DMS53 treated with DMSO at 0.1 percent for 48 hours (cell line): Measurements from ENCODE around the gene ADPRHL1.

Experiments
- DNase-seq: peaks from one replicate; lab custom pipeline; 2025; ENCODE audit not compliant: unreplicated experiment; lab: John Stamatoyannopoulos, UW

Gene ADPRHL1

DNA sequence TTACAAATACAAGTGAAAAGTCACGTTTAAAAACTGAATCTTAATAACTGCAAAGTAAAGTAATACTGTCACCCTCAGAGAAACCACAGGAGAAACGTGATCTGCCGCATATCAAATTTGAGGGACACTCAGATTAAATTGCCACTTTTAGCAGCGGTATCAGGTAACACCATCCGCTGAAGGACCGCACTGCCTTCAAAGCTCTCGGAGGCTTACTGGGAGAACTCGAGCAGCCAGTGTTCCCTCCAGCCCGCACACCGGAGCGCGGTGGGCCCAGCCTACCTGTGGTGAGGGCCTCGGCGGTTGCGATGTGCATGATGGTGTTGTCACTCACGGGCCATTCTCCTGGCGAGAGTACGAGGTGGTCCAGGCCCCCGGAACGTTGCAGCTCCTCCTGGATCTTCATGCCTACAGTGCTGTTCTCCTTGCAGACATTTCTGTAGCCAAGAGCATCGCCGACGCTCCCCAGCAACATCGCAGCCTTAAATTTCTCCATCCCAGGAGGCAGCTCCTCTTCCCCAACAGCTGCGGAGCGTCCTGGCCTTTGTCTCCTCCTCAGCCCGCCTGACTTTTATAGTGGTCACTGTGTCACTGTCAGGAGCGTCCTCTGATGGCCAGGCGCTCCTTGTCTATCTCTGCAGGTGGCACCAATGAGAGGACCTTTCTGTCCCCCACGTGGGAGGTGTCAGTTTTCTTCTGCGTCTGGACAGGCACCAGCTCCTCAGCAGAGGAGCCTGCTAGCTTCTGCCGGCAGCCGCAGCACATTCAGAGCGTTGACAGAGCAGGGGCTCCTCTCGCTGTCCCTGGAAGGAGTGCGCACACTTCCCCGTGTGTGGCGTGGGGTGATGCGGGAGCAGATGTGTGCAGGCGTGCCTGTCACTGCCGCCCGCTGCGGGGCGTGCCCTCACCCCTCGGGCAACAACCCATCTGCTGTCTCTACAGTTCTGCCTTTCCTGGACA, at the start of gene ADPRHL1:
TSS of gene ADPRHL1 (minus strand) at position 547 of the 960 bp plus-strand sequence. CDS start at position 496, 51 bp downstream.
- no peak for DNase-seq

DNA sequence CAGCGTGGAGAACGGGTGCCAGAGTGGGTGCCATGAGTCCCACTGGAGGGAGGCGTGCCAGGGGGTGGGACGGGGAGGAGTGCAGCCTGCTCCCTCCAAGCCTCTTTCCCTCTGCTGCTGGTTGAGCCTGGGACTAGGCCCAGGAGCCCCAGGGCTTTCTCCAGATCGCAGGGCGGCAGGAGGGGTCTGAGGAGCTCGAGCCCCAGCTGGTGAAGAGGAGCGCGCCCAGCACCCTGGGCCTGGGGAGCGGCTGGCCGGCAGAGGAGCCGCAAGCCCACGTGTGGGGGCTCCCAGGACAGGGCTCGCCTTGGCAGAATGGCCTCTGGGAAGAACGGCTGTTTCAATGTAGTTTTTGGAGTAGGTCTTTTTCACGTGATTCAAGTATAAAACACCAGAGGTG, 49.4 kb upstream of the ADPRHL1 start:
- DNase-seq = no peak

DNA sequence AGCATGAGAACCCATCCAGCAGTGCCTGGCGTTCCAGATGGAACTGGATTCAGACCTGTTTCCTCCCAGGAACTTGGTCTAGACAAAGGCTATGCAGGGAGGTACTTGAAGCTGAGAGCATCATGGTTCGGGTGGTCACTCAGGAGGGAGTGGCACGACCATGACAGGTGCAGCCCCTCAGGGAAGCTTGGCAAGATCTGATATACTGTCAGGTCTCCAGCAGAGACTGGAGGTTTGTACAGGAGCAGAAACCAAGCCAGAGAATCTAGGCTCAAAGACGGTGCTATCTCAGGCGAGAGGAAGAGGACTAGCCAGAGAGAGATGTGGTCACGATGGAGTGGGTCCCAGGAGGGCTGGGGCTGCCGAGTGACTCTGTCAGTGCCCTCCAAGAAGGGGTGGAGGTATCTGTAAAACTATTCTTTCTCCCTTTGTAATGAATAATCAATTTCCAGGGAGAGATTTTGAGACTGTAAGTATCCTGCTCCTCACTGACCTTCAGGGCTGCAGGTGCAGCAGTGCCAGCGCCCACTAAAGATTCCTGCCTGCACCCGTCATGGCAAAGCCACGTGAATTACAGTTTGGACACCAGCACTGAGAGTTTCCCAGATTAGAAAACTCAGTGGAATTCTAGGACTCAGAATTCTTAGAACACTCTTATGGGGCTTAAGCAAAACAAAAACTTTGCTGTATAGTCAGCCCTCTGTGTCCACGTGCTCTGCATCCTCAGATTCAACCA, 47.4 kb upstream of the ADPRHL1 start:
- no peak for DNase-seq

DNA sequence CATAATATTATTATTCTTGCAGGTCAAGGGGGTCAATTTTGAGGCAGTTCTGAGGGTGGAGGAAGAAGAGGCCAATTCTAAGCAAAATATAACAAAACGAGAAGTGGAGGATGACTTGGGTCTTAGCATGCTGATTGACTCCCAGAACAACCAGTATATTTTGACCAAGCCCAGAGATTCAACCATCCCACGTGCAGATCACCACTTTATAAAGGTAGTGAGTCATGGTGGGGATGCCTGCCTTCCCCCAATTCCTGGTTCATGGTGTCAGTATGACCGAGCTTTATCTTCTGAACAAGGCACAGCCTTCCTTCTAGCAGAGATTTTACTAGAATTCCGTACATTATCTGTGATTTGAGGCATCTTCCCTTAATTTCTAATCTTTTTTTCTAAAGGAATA, 46.6 kb upstream of the ADPRHL1 start:
- DNase-seq = no peak

DNA sequence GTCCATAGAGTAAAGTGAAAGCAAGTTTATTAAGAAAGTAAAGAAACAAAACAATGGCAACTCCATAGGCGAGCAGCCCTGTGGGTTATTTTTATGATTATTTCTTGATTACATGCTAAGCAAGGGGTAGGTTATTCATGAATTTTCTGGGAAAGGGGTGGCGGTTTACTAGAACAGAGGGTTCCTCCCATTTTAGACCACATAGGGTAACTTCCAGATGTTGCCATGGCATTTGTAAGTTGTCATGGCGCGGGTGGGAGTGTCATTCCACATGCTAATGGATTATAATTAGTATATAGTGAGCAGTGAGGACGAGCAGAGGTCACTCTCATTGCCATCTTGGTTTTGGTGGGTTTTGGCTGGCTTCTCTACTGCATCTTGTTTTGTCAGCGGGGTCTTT, 45.6 kb upstream of the ADPRHL1 start:
- no peak for DNase-seq

DNA sequence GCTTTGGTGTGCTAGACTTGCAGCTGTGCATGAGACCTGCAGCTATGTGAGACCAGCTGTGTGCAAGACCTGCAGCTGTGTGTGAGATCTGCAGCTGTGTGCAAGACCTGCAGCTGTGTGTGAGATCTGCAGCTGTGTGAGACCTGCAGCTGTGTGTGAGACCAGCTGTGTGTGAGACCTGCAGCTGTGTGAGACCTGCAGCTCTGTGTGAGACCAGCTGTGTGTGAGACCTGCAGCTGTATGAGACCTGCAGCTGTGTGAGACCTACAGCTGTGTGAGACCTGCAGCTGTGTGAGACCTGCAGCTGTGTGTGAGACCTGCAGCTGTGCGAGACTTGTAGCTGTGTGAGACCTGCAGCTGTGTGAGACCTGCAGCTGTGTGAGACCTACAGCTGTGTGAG, 43.9 kb upstream of the ADPRHL1 start:
- DNase-seq = no peak

DNA sequence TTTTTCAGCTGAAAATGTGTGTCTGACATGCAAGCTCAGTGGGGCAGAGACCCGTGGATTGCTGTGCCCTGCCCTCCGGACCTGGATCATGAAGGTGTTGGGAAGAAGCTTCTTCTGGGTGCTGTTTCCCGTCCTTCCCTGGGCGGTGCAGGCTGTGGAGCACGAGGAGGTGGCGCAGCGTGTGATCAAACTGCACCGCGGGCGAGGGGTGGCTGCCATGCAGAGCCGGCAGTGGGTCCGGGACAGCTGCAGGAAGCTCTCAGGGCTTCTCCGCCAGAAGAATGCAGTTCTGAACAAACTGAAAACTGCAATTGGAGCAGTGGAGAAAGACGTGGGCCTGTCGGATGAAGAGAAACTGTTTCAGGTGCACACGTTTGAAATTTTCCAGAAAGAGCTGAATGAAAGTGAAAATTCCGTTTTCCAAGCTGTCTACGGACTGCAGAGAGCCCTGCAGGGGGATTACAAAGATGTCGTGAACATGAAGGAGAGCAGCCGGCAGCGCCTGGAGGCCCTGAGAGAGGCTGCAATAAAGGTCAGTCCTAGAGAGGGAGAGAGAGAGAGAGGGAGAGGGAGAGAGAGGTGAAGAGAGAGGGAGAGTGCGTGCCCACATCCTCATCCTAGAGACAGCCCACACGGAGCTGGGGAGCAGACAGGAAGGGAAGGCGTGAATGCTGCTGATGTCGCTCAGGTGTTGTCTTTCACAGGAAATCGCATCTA, 42.4 kb upstream of the ADPRHL1 start:
- no peak for DNase-seq

DNA sequence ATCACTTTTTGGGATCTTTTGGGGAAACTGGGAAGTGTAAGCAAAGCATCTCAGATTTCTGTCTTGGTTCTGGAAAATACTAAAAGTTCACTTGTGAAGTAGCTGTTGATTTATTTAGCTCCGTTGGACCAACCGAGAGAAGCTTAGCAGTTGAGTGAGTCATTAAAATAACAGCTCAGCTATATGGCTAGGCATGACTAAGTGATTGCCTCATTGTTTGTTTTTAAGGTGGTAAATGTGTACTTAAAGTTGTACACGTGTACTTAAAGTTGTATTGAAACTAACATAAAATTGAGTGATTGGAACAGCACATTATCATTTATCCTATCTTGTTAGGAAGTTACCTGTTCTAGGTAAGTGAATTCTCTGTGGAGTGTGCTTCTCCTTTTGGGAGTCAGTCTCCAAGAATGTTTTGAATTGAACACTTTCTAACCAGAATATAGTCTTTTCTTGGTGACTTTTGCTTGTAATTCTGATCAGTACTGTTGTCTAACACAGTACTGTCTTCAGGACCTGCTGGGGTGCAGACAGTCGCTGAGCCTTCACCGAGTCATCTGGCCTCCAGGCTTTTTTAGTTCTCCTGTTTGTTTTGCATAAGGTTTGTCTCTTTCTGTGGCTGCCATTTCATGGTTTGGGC, 40.1 kb upstream of the ADPRHL1 start:
- DNase-seq = peak; percentile 24

DNA sequence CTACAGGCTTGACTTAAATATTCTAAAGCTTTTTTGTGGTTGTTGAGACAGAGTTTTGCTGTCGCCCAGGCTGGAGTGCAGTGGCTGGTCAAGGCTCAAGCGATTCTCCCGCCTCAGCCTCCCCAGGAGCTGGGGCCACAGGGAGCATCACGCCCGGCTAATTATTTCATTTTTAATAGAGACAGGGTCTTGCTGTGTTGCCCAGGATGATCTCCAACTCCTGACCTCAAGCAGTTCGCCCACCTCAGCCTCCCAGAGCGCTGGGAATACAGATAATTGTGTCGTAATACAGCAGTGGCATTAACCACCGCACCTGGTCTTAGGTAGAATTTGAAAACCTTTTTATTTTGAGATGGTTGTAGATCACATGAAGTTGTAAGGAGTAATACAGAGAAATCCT, 38.7 kb upstream of the ADPRHL1 start:
- DNase-seq = no peak

DNA sequence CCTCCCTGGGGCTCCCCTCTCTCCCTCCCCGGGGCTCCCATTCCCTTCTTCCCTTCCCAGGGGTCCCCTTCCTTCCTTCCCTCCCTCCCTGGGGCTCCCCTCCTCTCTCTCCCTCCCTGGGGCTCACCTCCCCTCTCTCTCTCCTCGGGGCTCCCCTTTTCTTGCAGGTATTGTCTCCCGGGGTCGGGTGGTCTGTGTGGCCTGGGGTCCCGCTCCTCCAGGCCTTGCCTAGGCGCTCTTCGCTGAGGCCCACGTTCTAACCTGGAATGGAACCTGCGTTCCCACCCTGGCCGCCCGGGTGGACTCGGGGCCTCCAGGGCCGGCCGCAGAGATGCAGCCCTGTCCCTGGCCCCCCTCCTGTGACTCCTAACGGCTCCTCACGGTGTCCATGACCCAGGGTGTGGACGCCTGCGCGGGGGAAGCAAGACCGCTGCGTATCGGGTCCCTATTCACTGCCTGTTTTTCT, 38.2 kb upstream of the ADPRHL1 start:
- no peak for DNase-seq

DNA sequence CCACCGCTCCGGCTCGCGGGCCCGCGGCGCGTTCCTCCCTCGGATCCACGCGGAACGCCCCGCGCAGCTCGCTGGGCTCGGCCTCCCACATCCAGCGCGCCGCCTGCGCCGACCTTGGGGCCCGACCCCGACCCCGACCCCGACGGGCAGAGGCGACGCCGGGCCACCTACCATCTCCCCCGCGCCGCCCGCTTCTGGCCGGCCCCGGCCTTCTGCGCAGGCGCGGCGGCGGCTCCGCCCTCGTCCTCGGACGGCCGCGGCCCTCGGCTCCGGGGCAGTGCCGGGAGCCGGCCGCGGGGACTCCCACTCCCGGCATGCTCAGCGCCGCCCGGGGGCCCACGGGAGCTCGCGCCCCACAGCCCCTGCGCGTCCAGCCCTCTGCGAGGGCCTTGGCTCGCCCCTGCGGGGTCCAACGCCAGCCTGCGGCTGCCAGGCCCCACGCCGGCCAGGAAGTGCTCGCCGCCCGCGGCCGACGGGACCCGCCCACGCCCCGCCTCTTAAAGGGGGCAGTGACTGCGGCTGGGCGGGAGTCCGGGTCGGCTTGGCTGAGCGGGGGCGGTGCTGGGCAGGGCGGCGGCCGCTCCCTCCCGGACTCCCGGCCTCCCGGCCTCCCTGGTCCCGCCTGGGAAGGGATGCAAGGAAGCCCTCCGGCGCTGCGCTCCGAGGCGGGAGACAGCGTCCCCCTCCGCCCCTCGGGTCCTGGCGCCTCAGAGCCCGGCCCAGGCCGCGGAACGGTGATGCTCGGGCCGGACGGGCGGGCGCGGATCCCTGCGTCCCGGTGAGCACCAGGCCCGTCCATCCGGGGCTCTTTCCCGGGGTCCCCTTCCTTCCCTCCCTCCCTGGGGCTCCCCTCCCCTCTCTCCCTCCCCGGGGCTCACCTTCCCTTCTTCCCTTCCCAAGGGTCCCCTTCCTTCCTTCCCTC, 37.5 kb upstream of the ADPRHL1 start, which contains the start of gene DCUN1D2:
TSS of gene DCUN1D2 (minus strand) at position 216 of the 922 bp plus-strand sequence. CDS start at position 174, 42 bp downstream.
- peak; percentile 9 for DNase-seq

DNA sequence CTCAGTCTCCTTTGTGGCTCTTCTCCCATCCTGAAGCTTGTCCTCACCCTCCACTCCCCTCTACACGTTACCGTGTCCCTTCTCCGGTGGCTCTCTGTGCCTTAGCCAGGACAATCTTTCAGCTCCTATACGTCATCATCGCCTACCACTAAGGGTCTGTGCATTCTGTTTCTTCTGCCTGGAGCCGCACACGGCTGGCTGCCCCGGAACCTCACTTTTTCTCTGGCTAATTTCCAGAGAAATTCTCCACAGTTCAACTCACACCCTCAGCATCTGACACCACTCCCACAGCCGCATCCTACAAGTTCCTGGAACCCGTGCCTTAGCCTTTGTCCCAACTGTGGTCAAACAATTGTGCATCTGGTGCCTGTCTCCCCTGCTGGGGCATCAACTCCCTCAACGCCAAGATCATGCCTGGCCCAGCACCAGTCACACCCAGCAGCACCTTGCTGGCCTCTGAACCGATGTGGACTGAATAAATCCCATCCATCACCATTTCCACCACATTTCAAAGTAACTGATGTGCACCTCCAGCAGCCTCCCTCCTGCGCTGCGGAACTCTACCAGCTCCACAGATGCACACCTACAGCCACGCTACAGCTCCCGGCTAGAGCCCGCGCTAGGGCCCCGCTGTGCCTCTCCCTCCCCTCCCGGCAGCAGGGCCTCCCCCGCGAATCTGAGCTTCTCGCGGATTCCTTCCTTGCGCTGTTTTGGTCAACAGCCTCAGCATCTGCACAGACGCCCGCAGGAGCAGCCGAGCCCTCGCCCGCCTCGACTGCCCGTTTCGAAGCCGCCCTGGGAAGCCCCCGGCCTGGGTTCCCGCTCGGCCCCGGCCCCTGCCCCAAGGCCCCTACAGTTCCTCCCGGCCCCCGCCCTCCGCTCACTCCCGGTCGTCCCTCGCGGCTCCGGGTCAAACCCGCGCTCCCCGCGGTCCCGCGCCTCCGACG, 36.5 kb upstream of the ADPRHL1 start:
- no peak for DNase-seq

DNA sequence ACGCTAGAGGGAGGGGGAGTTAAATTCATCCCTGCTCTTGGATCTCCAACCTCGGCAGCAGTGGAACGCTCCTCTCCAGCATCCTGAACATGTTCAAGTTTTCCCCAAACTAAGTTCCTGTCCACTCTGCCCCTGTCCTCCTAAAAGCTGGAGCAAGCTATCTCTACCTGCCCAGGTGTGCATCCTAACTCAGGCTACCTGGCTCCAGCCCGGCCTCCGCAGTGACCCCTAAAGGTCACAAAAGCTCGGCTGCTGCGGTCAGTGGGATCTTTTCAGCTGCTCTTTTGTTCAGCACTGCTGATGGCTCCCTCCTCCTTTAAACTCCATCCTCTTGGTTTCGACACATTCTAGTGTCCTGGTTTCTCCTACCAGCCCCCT, 35.9 kb upstream of the ADPRHL1 start:
- DNase-seq = no peak

DNA sequence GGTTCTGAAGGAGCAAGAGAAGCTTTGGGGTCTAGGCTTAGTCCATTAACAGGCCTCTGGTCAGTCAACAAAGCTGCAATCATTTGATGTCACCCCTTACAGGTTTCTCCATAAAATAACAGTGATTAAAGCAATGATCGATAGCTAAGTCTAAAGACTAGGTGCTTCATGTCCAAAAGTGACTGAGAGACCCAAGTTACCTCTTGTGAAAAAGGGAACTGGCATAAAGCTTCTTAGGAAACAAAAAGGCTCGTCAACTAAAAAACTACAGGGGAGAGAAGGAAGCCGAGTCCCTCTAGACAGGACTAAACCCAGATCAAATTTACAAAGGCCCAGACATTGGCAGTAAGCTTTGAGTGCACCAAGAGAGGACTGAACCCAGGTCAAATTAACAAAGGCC, 35.0 kb upstream of the ADPRHL1 start:
- DNase-seq = no peak

DNA sequence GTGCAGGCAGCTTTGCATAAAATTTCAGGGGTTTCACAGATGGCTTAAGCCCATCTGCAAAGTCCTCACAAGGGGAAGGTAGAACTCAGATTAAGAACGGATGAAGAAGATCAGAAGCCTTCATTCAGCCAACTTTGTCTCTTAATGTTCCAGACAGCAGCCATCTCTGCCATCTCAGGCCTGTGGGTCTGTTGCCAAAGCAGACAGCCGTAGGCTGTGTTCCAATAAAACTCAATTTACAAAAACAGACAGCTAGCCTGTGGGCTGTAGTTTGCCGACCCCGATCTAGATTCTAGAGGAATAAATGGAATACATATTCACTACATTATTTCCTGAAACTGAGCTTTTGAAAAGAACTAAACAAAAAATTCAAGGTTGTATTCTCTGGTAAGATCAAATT, 33.4 kb upstream of the ADPRHL1 start:
- no peak for DNase-seq

DNA sequence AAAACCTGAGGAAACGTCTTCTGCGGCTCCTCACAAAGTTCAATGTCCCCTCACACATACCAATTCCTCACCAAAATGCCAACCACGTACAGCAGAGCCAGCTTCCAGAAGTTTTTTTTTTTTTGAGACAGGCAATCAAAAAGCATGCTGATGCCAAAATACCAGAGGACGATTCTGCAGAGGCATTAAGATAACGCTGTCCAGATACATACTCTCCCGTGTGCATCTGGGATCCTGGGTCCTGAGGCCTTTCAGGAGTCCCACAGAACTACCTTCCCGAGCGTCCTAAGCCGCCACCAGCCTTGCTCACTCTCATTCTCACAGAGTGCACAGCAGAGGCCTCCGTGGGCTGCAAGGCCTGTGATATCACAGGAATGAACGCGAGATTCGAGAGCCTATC, 32.3 kb upstream of the ADPRHL1 start:
- DNase-seq = no peak

DNA sequence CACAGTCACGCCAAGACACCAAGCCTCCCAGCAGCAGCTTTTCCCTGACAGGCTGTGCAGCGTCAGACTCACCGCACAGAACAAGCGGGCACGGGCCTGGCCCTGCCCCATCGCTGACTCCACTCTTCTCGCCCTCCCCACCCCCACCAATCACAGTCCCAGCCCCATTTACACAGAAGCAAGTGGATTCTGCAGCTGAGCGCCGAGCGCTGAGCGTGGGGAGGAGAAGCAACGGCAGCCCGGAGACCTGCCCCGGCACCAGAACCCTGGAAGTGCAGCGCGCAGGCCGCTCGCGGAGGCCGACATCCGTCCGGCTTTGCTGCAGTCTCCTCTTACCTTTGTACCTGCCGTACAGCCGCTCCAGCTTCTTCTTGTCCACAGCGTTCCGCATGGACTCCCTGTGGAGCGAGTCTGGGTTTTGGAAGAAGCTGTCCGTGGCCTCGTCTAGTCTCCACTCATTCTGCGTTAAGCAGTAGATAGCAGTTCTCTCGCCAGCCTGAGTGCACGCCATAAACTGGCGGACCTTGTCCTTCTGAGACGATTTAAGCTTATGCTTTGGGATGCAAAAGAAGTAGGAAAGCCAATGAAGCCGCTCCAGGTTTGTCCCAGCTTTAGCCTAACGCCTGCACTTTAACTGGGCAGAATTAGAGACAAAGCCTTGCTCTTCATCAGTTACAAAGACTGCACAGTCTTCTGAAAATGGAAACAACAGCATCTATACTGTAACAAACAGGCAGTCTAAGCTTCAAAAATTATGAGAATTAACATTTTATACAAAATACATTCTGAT, 30.4 kb upstream of the ADPRHL1 start:
- DNase-seq = no peak

DNA sequence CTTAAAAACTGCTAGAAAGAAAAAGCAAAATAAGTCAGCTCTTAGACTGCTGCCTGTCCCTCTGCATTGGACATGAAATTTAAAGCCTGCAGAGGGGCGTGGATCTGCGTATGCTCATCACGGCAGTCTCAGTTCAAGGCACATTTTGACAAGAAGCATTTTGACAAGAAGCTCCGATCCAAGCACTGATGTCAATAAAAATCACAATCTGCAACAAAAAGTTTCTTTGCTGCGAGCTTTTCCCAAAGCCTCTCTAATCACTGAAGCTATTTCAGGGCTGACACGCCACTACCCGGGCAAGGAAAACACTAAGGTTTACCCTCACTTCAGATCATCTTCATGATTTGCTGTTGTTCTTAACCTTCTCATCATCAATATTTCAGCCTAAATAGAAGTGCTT, 29.8 kb upstream of the ADPRHL1 start:
- DNase-seq = no peak
